Upper lobe of right lung (tissue), 1 donor: ENCODE measurements around the gene COPZ2. TPM values are rescaled to one million over a fixed set of nuclear protein-coding genes. Genes with fewer than 3 reads are reported as not detected.
A peak's percentile ranks its signal among the peaks of the same experiment; 100 is the strongest.

Experiments used
- ATAC-seq: fragments of 200-7000 bp; cut with Tn5 transposase; one replicate; pipeline ENCODE4 v1.9.1; 2020; ENCODE audit warnings: mild to moderate bottlenecking, moderate library complexity
- DNase-seq: peaks from one replicate; pipeline ENCODE4 v3.0.0-alpha.2; 2020
- H3K27ac ChIP-seq: fragments of 200-600 bp; one replicate; pipeline ENCODE4 v1.8.0; 2022
- H3K27me3 ChIP-seq: fragments of 200-600 bp; one replicate; pipeline ENCODE4 v1.8.0; 2022; ENCODE audit warnings: mild to moderate bottlenecking
- H3K36me3 ChIP-seq: fragments of 200-600 bp; one replicate; pipeline ENCODE4 v1.8.0; 2022
- H3K4me1 ChIP-seq: fragments of 200-600 bp; one replicate; pipeline ENCODE4 v1.8.0; 2022
- H3K4me3 ChIP-seq: fragments of 200-600 bp; one replicate; pipeline ENCODE4 v1.8.0; 2022; ENCODE audit warnings: mild to moderate bottlenecking
- H3K9me3 ChIP-seq: fragments of 200-600 bp; one replicate; pipeline ENCODE4 v1.8.0; 2022
- intact Hi-C: fragments of 100-400 bp; cut with DNase I; formaldehyde crosslinking; loops from one replicate; pipeline ENCODE4 v1.11.0; 2022
- total RNA-seq: library from RNA; stranded (reverse); fragmentation: NEBNext Ultra II Directional; extraction: Animal tissue kit (Norgen Biotek cat#: 25700); gene quantifications from one replicate; pipeline ENCODE4 v1.2.1, GENCODE V29; 2021
- TF ChIP-seq, protein P1 (sequence below): fragments of 200-600 bp; IDR thresholded peaks from one replicate; pipeline ENCODE4 v1.8.0; 2022; ENCODE audit warnings: antibody characterized with exemption
- donor health status: DM: no; HTN: yes; CAD: no; lungs with severe emphysema.

The COPZ2 gene
- total RNA-seq, 1 donor from 2014 or later: 24.5 TPM

DNA sequence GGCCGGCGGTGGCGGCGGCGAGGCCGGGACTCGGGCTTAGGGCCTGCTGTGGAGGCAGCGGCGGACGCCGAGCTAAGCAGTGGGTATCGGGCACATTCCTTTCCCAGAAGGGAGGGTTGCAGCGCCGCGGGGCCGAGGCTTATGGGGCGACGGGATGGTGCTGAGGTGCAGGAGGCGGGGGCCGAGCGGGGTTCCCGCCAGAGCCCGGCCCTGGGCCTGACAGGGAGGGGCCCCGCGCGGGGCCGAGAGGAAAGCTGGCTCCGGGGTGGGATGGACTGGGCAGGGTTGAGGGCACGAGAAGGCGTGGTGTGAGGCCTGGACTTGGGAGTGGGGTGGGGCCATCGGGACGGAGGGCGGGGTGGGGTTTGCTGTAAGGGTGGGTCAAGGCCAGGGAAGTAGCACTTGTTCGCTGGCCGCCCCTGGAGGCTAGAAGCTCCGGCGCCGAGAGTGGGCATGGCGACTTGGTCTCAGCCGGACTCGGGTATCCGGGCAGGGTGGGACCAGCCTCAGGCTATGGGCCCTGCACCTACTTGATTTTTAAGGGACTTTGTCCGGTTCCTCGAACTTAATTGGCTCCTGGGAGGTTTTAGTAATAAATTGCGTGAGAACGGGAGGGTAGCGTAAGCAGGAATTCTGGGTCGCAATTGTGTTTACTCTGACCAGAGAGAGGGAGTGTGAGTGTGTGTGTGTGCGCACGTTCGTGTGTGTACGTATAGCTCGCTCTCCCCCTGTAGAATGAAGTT lies 11.0 kb upstream of the COPZ2 start:
- Histone ChIP-seq H3K4me3 (peak overlapping the region; percentile 91), H3K4me1 (peaks cover 54% of the 10 kb centered on the region), H3K36me3 (peaks cover 27% of the 10 kb centered on the region), H3K27ac (peak overlapping the region; percentile 99), H3K27me3 (no peaks in the 10 kb centered on the region), H3K9me3 (no peaks in the 10 kb centered on the region)
- peak; percentile 96 for DNase-seq
- TF ChIP-seq, protein P1, sequence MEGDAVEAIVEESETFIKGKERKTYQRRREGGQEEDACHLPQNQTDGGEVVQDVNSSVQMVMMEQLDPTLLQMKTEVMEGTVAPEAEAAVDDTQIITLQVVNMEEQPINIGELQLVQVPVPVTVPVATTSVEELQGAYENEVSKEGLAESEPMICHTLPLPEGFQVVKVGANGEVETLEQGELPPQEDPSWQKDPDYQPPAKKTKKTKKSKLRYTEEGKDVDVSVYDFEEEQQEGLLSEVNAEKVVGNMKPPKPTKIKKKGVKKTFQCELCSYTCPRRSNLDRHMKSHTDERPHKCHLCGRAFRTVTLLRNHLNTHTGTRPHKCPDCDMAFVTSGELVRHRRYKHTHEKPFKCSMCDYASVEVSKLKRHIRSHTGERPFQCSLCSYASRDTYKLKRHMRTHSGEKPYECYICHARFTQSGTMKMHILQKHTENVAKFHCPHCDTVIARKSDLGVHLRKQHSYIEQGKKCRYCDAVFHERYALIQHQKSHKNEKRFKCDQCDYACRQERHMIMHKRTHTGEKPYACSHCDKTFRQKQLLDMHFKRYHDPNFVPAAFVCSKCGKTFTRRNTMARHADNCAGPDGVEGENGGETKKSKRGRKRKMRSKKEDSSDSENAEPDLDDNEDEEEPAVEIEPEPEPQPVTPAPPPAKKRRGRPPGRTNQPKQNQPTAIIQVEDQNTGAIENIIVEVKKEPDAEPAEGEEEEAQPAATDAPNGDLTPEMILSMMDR: no peak
- ATAC-seq: peak; percentile 86
- intact Hi-C loops: no loop called here

DNA sequence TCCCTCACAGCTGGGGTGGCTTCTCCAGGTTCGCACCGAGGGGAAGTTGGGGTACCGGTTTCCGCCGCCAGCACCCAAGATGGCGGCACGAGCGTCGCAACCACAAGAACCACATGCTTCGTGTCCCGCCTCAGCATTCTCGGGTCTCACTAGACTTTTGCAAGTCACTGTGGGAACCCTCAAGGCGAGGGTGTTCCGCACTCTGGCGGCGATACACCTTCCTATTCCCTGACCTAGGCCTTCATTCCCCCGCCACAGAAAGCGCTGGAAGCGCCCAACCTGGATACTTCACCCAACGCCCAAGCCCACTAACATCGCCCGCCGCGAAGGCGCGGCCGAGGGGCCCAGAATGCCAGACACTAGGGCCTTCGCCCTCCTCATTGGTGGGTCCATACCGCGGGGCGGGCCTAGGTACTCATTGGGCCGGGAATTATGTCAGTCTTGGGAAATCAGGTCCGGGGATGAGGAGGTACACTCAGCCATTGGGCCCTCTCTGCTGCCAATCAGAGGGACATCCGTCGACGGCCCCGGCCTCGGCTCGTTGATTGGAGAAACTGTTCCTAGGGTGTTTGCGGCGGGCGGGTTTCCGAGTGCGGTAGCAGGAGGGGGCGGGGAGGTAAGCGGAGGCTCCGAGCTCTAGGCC lies 10.3 kb upstream of the COPZ2 start, which contains the start of gene NFE2L1:
NFE2L1 (plus strand) TSS at position 619 of the 643 bp plus-strand sequence. CDS start 2,760 bp downstream, outside the sequence.
- Histone ChIP-seq H3K9me3 (no peaks in the 10 kb centered on the region), H3K27me3 (no peaks in the 10 kb centered on the region), H3K36me3 (peaks cover 24% of the 10 kb centered on the region), H3K4me3 (peak within 1 kb of the TSS; percentile 91), H3K4me1 (peaks cover 47% of the 10 kb centered on the region), H3K27ac (peak within 1 kb of the TSS; percentile 99)
- DNase-seq: peak; percentile 99
- ATAC-seq: peak; percentile 94
- intact Hi-C loops: no loop called here
- TF ChIP-seq, protein P1: no peak

DNA sequence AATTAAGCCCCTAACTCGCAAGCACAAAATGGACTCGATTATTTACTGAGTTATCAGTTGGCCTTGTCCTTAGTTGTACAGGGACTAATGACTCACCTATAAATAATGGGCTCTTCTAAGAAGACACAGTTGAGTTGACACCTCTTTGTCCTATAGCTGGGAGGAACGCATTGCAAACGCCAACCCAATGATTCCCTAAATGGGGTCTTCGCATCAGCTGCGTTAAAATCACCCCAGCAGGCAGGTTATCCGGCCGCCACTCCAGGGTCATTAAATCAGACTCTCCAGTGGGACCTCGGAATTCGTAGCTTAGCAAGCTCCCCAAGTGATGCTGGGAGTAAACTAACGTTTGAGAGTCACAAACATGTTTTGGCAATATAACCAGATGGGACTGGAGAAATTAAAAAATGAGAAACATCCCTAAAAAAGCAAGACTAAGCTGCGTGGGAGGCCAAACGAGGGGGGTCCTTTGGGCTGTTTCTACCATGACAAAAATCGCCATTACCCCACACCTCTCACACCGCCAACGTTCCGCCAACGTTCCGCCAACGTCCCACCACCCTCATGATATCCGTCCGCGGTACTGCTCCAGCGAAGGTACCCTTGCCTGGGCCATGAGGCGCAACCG lies 9.6 kb upstream of the COPZ2 start:
- Histone ChIP-seq H3K4me3 (peak overlapping the region; percentile 91), H3K27me3 (no peaks in the 10 kb centered on the region), H3K9me3 (no peaks in the 10 kb centered on the region), H3K4me1 (peaks cover 41% of the 10 kb centered on the region), H3K27ac (peak overlapping the region; percentile 99), H3K36me3 (peaks cover 18% of the 10 kb centered on the region)
- DNase-seq (no peak), ATAC-seq (no peak)
- intact Hi-C loops: no loop called here
- TF ChIP-seq, protein P1: no peak

DNA sequence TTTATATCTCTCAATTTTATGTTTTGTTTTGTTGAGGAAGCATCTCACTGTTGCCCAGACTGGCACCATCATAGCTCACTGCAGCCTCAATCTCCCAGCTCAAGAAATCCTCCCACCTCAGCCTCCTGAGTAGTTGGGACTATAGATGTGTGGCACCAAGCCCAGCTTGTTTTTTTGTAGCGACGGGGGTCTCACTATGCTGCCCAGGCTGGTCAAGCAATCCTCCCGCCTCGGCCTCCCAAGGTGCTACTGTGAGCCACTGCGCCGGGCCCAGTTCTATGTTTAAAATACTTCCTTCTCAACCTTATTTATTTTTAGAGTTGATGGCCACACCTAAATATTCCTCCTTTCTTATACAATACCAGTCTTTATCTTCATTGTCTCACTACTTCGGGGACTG lies 8.7 kb upstream of the COPZ2 start:
- Histone ChIP-seq H3K9me3 (no peaks in the 10 kb centered on the region), H3K27me3 (no peaks in the 10 kb centered on the region), H3K36me3 (peaks cover 9% of the 10 kb centered on the region), H3K4me3 (peak overlapping the region; percentile 91), H3K4me1 (peaks cover 32% of the 10 kb centered on the region), H3K27ac (no peak overlapping the region)
- TF ChIP-seq, protein P1: no peak
- ATAC-seq (no peak), DNase-seq (no peak)
- intact Hi-C loops: no loop called here

DNA sequence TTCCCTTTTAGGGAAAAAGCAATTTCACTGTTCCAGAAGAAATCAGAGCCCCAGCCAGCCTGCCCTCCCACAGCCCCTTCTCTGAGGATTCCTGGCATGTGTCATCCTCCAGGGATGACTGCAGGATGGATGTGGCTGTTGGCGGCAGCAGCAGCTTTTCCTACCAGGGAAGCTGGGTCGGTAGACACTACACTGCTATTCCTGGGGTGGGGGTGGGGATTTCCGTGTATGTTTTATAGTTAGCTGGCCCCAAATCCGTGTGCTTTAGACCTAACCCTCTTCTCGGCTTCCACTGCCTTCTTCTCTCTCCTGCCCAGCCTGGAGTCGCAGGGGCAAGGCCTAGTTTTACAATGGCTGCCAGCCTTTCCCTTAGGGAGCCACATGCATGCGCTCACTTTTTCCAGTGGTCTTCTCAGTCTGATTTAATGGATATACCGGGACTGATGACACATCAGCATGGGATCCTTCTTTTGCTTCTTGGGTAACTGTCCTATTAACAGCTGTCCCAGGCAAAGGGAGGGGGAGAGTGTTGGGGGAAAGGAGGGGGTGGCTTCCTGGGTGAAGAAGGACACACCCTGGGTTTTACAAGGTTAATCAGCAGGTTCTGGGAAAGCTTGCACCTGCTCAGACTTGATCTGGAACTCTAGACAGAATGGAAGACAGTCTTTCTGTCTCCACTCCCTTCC lies 7.9 kb upstream of the COPZ2 start:
- Histone ChIP-seq H3K36me3 (peaks cover under 1% of the 10 kb centered on the region), H3K9me3 (no peaks in the 10 kb centered on the region), H3K4me1 (peaks cover 23% of the 10 kb centered on the region), H3K27me3 (no peaks in the 10 kb centered on the region), H3K27ac (no peak overlapping the region), H3K4me3 (no peak overlapping the region)
- intact Hi-C loops: no loop called here
- DNase-seq: peak; percentile 37
- TF ChIP-seq, protein P1: no peak
- no peak for ATAC-seq
